Caco-2 (cell line): ENCODE data around the gene ST6GALNAC6. TPM values are rescaled to one million over a fixed set of nuclear protein-coding genes. Genes with fewer than 3 reads are reported as not detected.

ENCODE experiments used
- BruUV-seq: library from RNA; stranded (reverse); fragments of 400-500 nt; replicated peaks from 2 replicates; lab custom pipeline; 2021; lab: Mats Ljungman, UMichigan
- CTCF ChIA-PET: fragments of 300-600 bp; sonication (Branson Sonifier 250); formaldehyde crosslinking; loops from one replicate; lab custom pipeline; 2022; ENCODE audit warnings: antibody characterized with exemption; lab: Charles Lee
- POLR2A ChIA-PET: fragments of 300-600 bp; sonication (Branson Sonifier 250); formaldehyde crosslinking; loops from one replicate; lab custom pipeline; 2022; ENCODE audit warnings: antibody characterized with exemption; lab: Charles Lee
- DNase-seq, 2 experiments: peaks; one replicate each; pipeline versions ENCODE4 v3.0.0 to v3.0.0-alpha.2; 2020 to 2022
- H3K27me3 ChIP-seq: replicated peaks from 2 replicates; pipeline ENCODE4 v1.6.0; 2011; ENCODE audit warnings: low read length; ENCODE audit not compliant: control insufficient read depth, insufficient read depth
- H3K36me3 ChIP-seq: 2 replicates; pipeline ENCODE4 v1.5.1; 2011; ENCODE audit warnings: low read length; ENCODE audit not compliant: control insufficient read depth, insufficient read depth
- H3K4me1 ChIP-seq: fragments of 250-450 bp; sonication (Bioruptor Pico); 2 replicates; pipeline ENCODE4 v1.5.1; 2020; ENCODE audit warnings: mild to moderate bottlenecking
- H3K4me3 ChIP-seq: 2 replicates; pipeline ENCODE4 v1.5.1; 2011; ENCODE audit warnings: low read depth, mild to moderate bottlenecking, control low read depth, low read length
- H3K9me3 ChIP-seq: fragments of 250-450 bp; sonication (Bioruptor Pico); 2 replicates; pipeline ENCODE4 v1.5.1; 2020; ENCODE audit warnings: mild to moderate bottlenecking, moderate library complexity
- H3K27ac Mint-ChIP-seq: one replicate; pipeline ENCODE4 v1.8.0; 2022; ENCODE audit warnings: mixed read lengths; ENCODE audit not compliant: unreplicated experiment
- H3K27me3 Mint-ChIP-seq: one replicate; pipeline ENCODE4 v1.8.0; 2022; ENCODE audit warnings: mixed read lengths; ENCODE audit not compliant: insufficient read depth, unreplicated experiment
- H3K36me3 Mint-ChIP-seq: one replicate; pipeline ENCODE4 v1.8.0; 2022; ENCODE audit warnings: mild to moderate bottlenecking, mixed read lengths; ENCODE audit not compliant: insufficient read depth, unreplicated experiment
- H3K4me1 Mint-ChIP-seq: one replicate; pipeline ENCODE4 v1.8.0; 2022; ENCODE audit warnings: low read depth, mixed read lengths; ENCODE audit not compliant: unreplicated experiment
- H3K4me3 Mint-ChIP-seq: one replicate; pipeline ENCODE4 v1.8.0; 2022; ENCODE audit warnings: mild to moderate bottlenecking, moderate library complexity, mixed read lengths; ENCODE audit not compliant: unreplicated experiment
- H3K9me3 Mint-ChIP-seq: one replicate; pipeline ENCODE4 v1.8.0; 2022; ENCODE audit warnings: mixed read lengths; ENCODE audit not compliant: unreplicated experiment
- CTCF ChIP-seq, 2 experiments: fragments of 200-600 bp in 1 of 2; IDR thresholded peaks; 1 replicate in 1 of 2; 2 replicates in 1 of 2; pipeline versions ENCODE4 v1.5.1 to v1.8.0; 2011 to 2022; ENCODE audit warnings: antibody characterized with exemption in 1 of 2, control low read depth in 1 of 2, inconsistent platforms in 1 of 2, low read depth in 1 of 2, low read length in 1 of 2, mild to moderate bottlenecking in 1 of 2, moderate library complexity in 1 of 2; ENCODE audit not compliant: insufficient read depth in 1 of 2, severe bottlenecking in 1 of 2, unreplicated experiment in 1 of 2
- intact Hi-C: fragments of 100-400 bp; cut with micrococcal nuclease; formaldehyde crosslinking; loops from one replicate; pipeline ENCODE4 v1.10.0; 2022; ENCODE audit not compliant: unreplicated experiment
- total RNA-seq: library from RNA; stranded (reverse); gene quantifications from 2 replicates; pipeline ENCODE4 v1.2.3, GENCODE V29; 2022

The ST6GALNAC6 gene
- total RNA-seq, 1 experiment from 2014 or later: 20.7 TPM

- no peaks in the 10 kb centered on the region for H3K4me1 Mint-ChIP-seq
- H3K27ac Mint-ChIP-seq: no peak overlapping the region
- H3K9me3 Mint-ChIP-seq: no peaks in the 10 kb centered on the region
- DNase-seq: no peak
- H3K4me3 ChIP-seq: no peak overlapping the region
- H3K36me3 ChIP-seq: peaks cover 6% of the 10 kb centered on the region
- H3K9me3 ChIP-seq: no peaks in the 10 kb centered on the region
- H3K4me3 Mint-ChIP-seq: no peak overlapping the region
- 0 out of 2 replicates have a peak, but pooled peaks cover 3% of the 10 kb centered on the region for H3K4me1 ChIP-seq
- H3K27me3 Mint-ChIP-seq: no peaks in the 10 kb centered on the region
- ChIA-PET POLR2A (no interaction called here), CTCF (no interaction called here)
- peaks cover 52% of the 10 kb centered on the region for H3K36me3 Mint-ChIP-seq
- H3K27me3 ChIP-seq: no peaks in the 10 kb centered on the region
- intact Hi-C loops: no loop called here
- TF ChIP-seq CTCF (IDR thresholded peaks at IDR 0.05; ENCODE audit: insufficient read depth in 1 of 2, low read depth in 1 of 2, low read length in 1 of 2, severe bottlenecking in 1 of 2, unreplicated experiment in 1 of 2): no peak
- BruUV-seq: no TSS peak
These were observed 47.3 kb upstream of the ST6GALNAC6 start for GRCh38 chr9:127946728-127947127.

- no TSS peak for BruUV-seq
- intact Hi-C loops: no loop called here
- H3K4me3 Mint-ChIP-seq: no peak overlapping the region
These were observed 46.5 kb upstream of the ST6GALNAC6 start for GRCh38 chr9:127945942-127946341.

GRCh38 chr9:127945338-127945737 is 45.9 kb upstream of the ST6GALNAC6 start:
- no peak for DNase-seq
- no peak overlapping the region for H3K27ac Mint-ChIP-seq
- TF ChIP-seq CTCF (IDR thresholded peaks at IDR 0.05; ENCODE audit: insufficient read depth in 1 of 2, low read depth in 1 of 2, low read length in 1 of 2, severe bottlenecking in 1 of 2, unreplicated experiment in 1 of 2): no peak
- no peak overlapping the region for H3K4me3 Mint-ChIP-seq
- Histone ChIP-seq H3K9me3 (no peaks in the 10 kb centered on the region), H3K36me3 (peaks cover 6% of the 10 kb centered on the region), H3K4me3 (no peak overlapping the region), H3K27me3 (no peaks in the 10 kb centered on the region), H3K4me1 (0 out of 2 replicates have a peak, but pooled peaks cover 3% of the 10 kb centered on the region)
- CTCF ChIA-PET: interaction anchor here (0.6 kb wide), 1 partner anchor 34 kb away, joined by 3 read pairs; no protein-coding TSS in a partner anchor
- no peaks in the 10 kb centered on the region for H3K4me1 Mint-ChIP-seq
- no peaks in the 10 kb centered on the region for H3K9me3 Mint-ChIP-seq
- POLR2A ChIA-PET: no interaction called here
- BruUV-seq: no TSS peak
- intact Hi-C loops: no loop called here
- no peaks in the 10 kb centered on the region for H3K27me3 Mint-ChIP-seq
- H3K36me3 Mint-ChIP-seq: peaks cover 57% of the 10 kb centered on the region

More at GRCh38 chr9:127945942-127946341, 46.5 kb upstream of the ST6GALNAC6 start:
- Mint-ChIP-seq H3K27ac (no peak overlapping the region), H3K36me3 (peaks cover 54% of the 10 kb centered on the region), H3K27me3 (no peaks in the 10 kb centered on the region), H3K4me1 (no peaks in the 10 kb centered on the region), H3K9me3 (no peaks in the 10 kb centered on the region)
- DNase-seq: no peak
- Histone ChIP-seq H3K4me1 (0 out of 2 replicates have a peak, but pooled peaks cover 3% of the 10 kb centered on the region), H3K36me3 (peaks cover 6% of the 10 kb centered on the region), H3K4me3 (no peak overlapping the region), H3K27me3 (no peaks in the 10 kb centered on the region), H3K9me3 (no peaks in the 10 kb centered on the region)
- no peak for TF ChIP-seq CTCF (IDR thresholded peaks at IDR 0.05; ENCODE audit: insufficient read depth in 1 of 2, low read depth in 1 of 2, low read length in 1 of 2, severe bottlenecking in 1 of 2, unreplicated experiment in 1 of 2)
- ChIA-PET CTCF (interaction anchor here (0.6 kb wide), 1 partner anchor 33 kb away, joined by 3 read pairs; no protein-coding TSS in a partner anchor), POLR2A (no interaction called here)
